Common myeloid progenitor, CD34-positive (primary cell): ENCODE data around the gene AKR7A3.
"Not testable (repeated sequence)": the region's sequence is repeated elsewhere in the genome, so short reads cannot be mapped to it uniquely, and the experiment has no call there.

Source experiments
- CTCF ChIA-PET: fragments of 350-600 bp; sonication (Branson Sonifier 250); formaldehyde crosslinking; loops from one replicate; lab custom pipeline; 2021; ENCODE audit warnings: antibody characterized with exemption; lab: Charles Lee
- POLR2A ChIA-PET: fragments of 350-600 bp; sonication (Branson Sonifier 250); formaldehyde crosslinking; loops from one replicate; lab custom pipeline; 2021; ENCODE audit warnings: antibody characterized with exemption; lab: Charles Lee
- DNase-seq, 3 donors: peaks; one replicate each; pipeline versions ENCODE4 v3.0.0 to v3.0.0-alpha.2; 2013
- H3K27ac ChIP-seq, 2 experiments: 1 replicate in 1 of 2; 2 replicates in 1 of 2; pipeline ENCODE4 v1.7.0; 2013; ENCODE audit warnings: inconsistent platforms in 2 of 2, low read length in 2 of 2, mild to moderate bottlenecking in 2 of 2, low read depth in 1 of 2, moderate library complexity in 1 of 2; ENCODE audit not compliant: severe bottlenecking in 2 of 2, insufficient read depth in 1 of 2, poor library complexity in 1 of 2
- H3K27me3 ChIP-seq, 5 experiments: replicated peaks in 2 of 5; 1 replicate in 3 of 5; 2 replicates in 2 of 5; pipeline versions ENCODE4 v1.6.1 to v1.7.0; 2013; ENCODE audit warnings: low read length in 4 of 5, mild to moderate bottlenecking in 2 of 5, moderate library complexity in 2 of 5, inconsistent platforms in 1 of 5; ENCODE audit not compliant: insufficient read depth in 5 of 5, control insufficient read depth in 4 of 5
- H3K36me3 ChIP-seq, 4 experiments: 1 replicate in 2 of 4; 2 replicates in 2 of 4; pipeline versions ENCODE4 v1.6.1 to v1.7.0; 2013; ENCODE audit warnings: low read length in 3 of 4, control low read depth in 1 of 4, mild to moderate bottlenecking in 1 of 4; ENCODE audit not compliant: control insufficient read depth in 4 of 4, insufficient read depth in 4 of 4
- H3K4me1 ChIP-seq, 4 experiments: 1 replicate in 3 of 4; 2 replicates in 1 of 4; pipeline versions ENCODE4 v1.6.1 to v1.7.1; 2013; ENCODE audit warnings: low read length in 3 of 4, mild to moderate bottlenecking in 3 of 4, control low read depth in 1 of 4, inconsistent platforms in 1 of 4, moderate library complexity in 1 of 4; ENCODE audit not compliant: control insufficient read depth in 4 of 4, insufficient read depth in 4 of 4; ENCODE audit errors: control extremely low read depth in 1 of 4
- H3K4me3 ChIP-seq, 7 experiments: 1 replicate in 4 of 7; 2 replicates in 3 of 7; pipeline versions ENCODE4 v1.5.1 to v1.7.0; 2013; ENCODE audit warnings: mild to moderate bottlenecking in 7 of 7, low read length in 6 of 7, moderate library complexity in 6 of 7, inconsistent platforms in 2 of 7, low read depth in 2 of 7, control low read depth in 1 of 7; ENCODE audit not compliant: insufficient read depth in 4 of 7, control insufficient read depth in 1 of 7; ENCODE audit errors: extremely low read depth in 1 of 7
- H3K9me3 ChIP-seq, 5 experiments: 1 replicate in 4 of 5; 2 replicates in 1 of 5; pipeline versions ENCODE4 v1.6.1 to v1.7.1; 2013; ENCODE audit warnings: low read length in 4 of 5, mild to moderate bottlenecking in 2 of 5, inconsistent platforms in 1 of 5, low read depth in 1 of 5, moderate library complexity in 1 of 5; ENCODE audit not compliant: control insufficient read depth in 4 of 5, insufficient read depth in 2 of 5; ENCODE audit errors: control extremely low read depth in 1 of 5
- WGBS: methylation state at CpG from one replicate; pipeline ENCODE4 v1.1.5; 2013; ENCODE audit not compliant: insufficient coverage; 5-methylcytosine and 5-hydroxymethylcytosine counted together

Gene AKR7A3

GRCh38 chr1:19309123-19309813, 20.7 kb upstream of the AKR7A3 start:
- peak in 2 of 3 donors; percentile 22 to 29 for DNase-seq
- WGBS: 79% methylated on average over 5 of the region's 6 CpGs
- Histone ChIP-seq H3K4me1 (peaks cover 0 to 34% (median 29%) of the 10 kb centered on the region in 4 experiments), H3K9me3 (no peaks in the 10 kb centered on the region), H3K4me3 (no peak overlapping the region), H3K27me3 (no peaks in the 10 kb centered on the region), H3K27ac (no peak overlapping the region), H3K36me3 (peaks cover 4 to 45% (median 39%) of the 10 kb centered on the region in 4 experiments)
- CTCF ChIA-PET: no interaction called here
- POLR2A ChIA-PET: interaction anchor here (0.5 kb wide), 1 partner anchor 320 kb away, joined by 3 read pairs; no protein-coding TSS in a partner anchor

- Histone ChIP-seq H3K9me3 (no peaks in the 10 kb centered on the region), H3K4me1 (peaks cover 0 to 27% (median 25%) of the 10 kb centered on the region in 4 experiments), H3K4me3 (no peak overlapping the region), H3K27ac (no peak overlapping the region), H3K36me3 (peaks cover 4 to 52% (median 44%) of the 10 kb centered on the region in 4 experiments), H3K27me3 (no peaks in the 10 kb centered on the region)
- DNase-seq: no peak
- 97% methylated on average over 3 of the region's 3 CpGs for WGBS
- ChIA-PET CTCF (no interaction called here), POLR2A (no interaction called here)
Observed at GRCh38 chr1:19308509-19308907, 19.9 kb upstream of the AKR7A3 start.

GRCh38 chr1:19307794-19308508, 19.4 kb upstream of the AKR7A3 start:
- no peak overlapping the region for H3K27ac ChIP-seq
- peaks cover 4 to 58% (median 48%) of the 10 kb centered on the region in 4 experiments for H3K36me3 ChIP-seq
- WGBS: 95% methylated on average over 9 of the region's 10 CpGs
- no peaks in the 10 kb centered on the region for H3K27me3 ChIP-seq
- ChIA-PET CTCF (no interaction called here), POLR2A (no interaction called here)
- no peaks in the 10 kb centered on the region for H3K9me3 ChIP-seq
- DNase-seq: no peak
- H3K4me3 ChIP-seq: no peak overlapping the region
- H3K4me1 ChIP-seq: peaks cover 0 to 22% (median 20%) of the 10 kb centered on the region in 4 experiments

GRCh38 chr1:19306941-19307340, 18.4 kb upstream of the AKR7A3 start:
- Histone ChIP-seq H3K27ac (no peak overlapping the region), H3K9me3 (no peaks in the 10 kb centered on the region), H3K4me3 (no peak overlapping the region), H3K4me1 (peaks cover 0 to 14% (median 13%) of the 10 kb centered on the region in 4 experiments), H3K27me3 (no peaks in the 10 kb centered on the region), H3K36me3 (peaks cover 10 to 63% (median 52%) of the 10 kb centered on the region in 4 experiments)
- no peak for DNase-seq
- ChIA-PET POLR2A (no interaction called here), CTCF (no interaction called here)
- WGBS: 100% methylated on average over 4 of the region's 6 CpGs

- no peaks in the 10 kb centered on the region for H3K27me3 ChIP-seq
- no peaks in the 10 kb centered on the region for H3K9me3 ChIP-seq
- peaks cover 10 to 64% (median 52%) of the 10 kb centered on the region in 4 experiments for H3K36me3 ChIP-seq
- ChIA-PET CTCF (no interaction called here), POLR2A (no interaction called here)
- H3K27ac ChIP-seq: no peak overlapping the region
- no peak overlapping the region for H3K4me3 ChIP-seq
- H3K4me1 ChIP-seq: peaks cover 0 to 4% (median 3%) of the 10 kb centered on the region in 4 experiments
- 88% methylated on average over 11 of the region's 11 CpGs for WGBS
- no peak for DNase-seq
Observed at GRCh38 chr1:19305880-19306279, 17.3 kb upstream of the AKR7A3 start.

GRCh38 chr1:19304081-19304480, 15.5 kb upstream of the AKR7A3 start:
- CTCF ChIA-PET: not testable (repeated sequence)
- POLR2A ChIA-PET: interaction anchor here (1.0 kb wide), 1 partner anchor 170 kb away, joined by 3 read pairs; no protein-coding TSS in a partner anchor
- peaks cover 8 to 66% (median 53%) of the 10 kb centered on the region in 4 experiments for H3K36me3 ChIP-seq

GRCh38 chr1:19300211-19300610, 11.6 kb upstream of the AKR7A3 start:
- Histone ChIP-seq H3K4me1 (no peaks in the 10 kb centered on the region), H3K9me3 (peaks cover 1 to 11% (median 7%) of the 10 kb centered on the region in 5 experiments), H3K4me3 (no peak overlapping the region), H3K27ac (no peak overlapping the region), H3K36me3 (peaks cover 6 to 34% (median 20%) of the 10 kb centered on the region in 4 experiments), H3K27me3 (no peaks in the 10 kb centered on the region)
- POLR2A ChIA-PET: interaction anchor here (0.6 kb wide), 1 partner anchor 10 kb away, joined by 4 read pairs; no protein-coding TSS in a partner anchor
- CTCF ChIA-PET: no interaction called here
- DNase-seq: no peak
- 100% methylated on average over 2 of the region's 2 CpGs for WGBS

More at GRCh38 chr1:19304081-19304480, 15.5 kb upstream of the AKR7A3 start:
- 100% methylated on average over 2 of the region's 10 CpGs for whole genome bisulfite sequencing
- not testable (repeated sequence) for H3K27me3 ChIP-seq, H3K9me3 ChIP-seq, DNase-seq, H3K27ac ChIP-seq, H3K4me3 ChIP-seq, H3K4me1 ChIP-seq
